GM18507 (cell line): Measurements from ENCODE around the gene LIMCH1.
"Not testable (repeated sequence)": the region's sequence is repeated elsewhere in the genome, so short reads cannot be mapped to it uniquely, and the experiment has no call there.

Source experiments
- DNase-seq: peaks from one replicate; pipeline ENCODE4 v3.0.0; 2011; ENCODE audit warnings: low read depth; ENCODE audit not compliant: insufficient read length; ENCODE audit errors: extremely low spot score
- FAIRE-seq: peaks from 2 replicates; lab custom pipeline; 2011; peaks lifted over from hg19 to GRCh38; lab: Jason Lieb, UNC

LIMCH1 gene

GRCh38 chr4:41703785-41704184 is 165.8 kb downstream of the LIMCH1 start:
- DNase-seq (no peak), FAIRE-seq (no peak)

GRCh38 chr4:41709844-41710481 is 172.0 kb downstream of the LIMCH1 start:
- FAIRE-seq (no peak), DNase-seq (no peak)

GRCh38 chr4:41711654-41712053 is 173.7 kb downstream of the LIMCH1 start:
- DNase-seq, FAIRE-seq: not testable (repeated sequence)

- FAIRE-seq (no peak), DNase-seq (no peak)
Observed at GRCh38 chr4:41712425-41712824, 174.5 kb downstream of the LIMCH1 start.

- FAIRE-seq, result no peak
- DNase-seq, result no peak
Observed at GRCh38 chr4:41713768-41714167, 175.8 kb downstream of the LIMCH1 start.

- FAIRE-seq (no peak), DNase-seq (no peak)
Observed at GRCh38 chr4:41714364-41715000, 176.5 kb downstream of the LIMCH1 start.

GRCh38 chr4:41715155-41715554 is 177.2 kb downstream of the LIMCH1 start:
- no peak for FAIRE-seq

GRCh38 chr4:41718907-41719306 is 180.9 kb downstream of the LIMCH1 start:
- DNase-seq, result no peak
- no peak for FAIRE-seq

More at GRCh38 chr4:41715155-41715554, 177.2 kb downstream of the LIMCH1 start:
- no peak for DNase-seq

- no peak for FAIRE-seq
- no peak for DNase-seq
Observed at GRCh38 chr4:41719417-41719816, 181.5 kb downstream of the LIMCH1 start.

- FAIRE-seq (no peak), DNase-seq (no peak)
Observed at GRCh38 chr4:41722181-41722580, 184.2 kb downstream of the LIMCH1 start.

GRCh38 chr4:41723286-41723685 is 185.3 kb downstream of the LIMCH1 start:
- FAIRE-seq (no peak), DNase-seq (no peak)

- DNase-seq (no peak), FAIRE-seq (no peak)
Observed at GRCh38 chr4:41725254-41725653, 187.3 kb downstream of the LIMCH1 start.

GRCh38 chr4:41727861-41728572 is 190.1 kb downstream of the LIMCH1 start:
- DNase-seq (no peak), FAIRE-seq (no peak)

GRCh38 chr4:41728573-41728913 is 190.6 kb downstream of the LIMCH1 start:
- no peak for FAIRE-seq
- no peak for DNase-seq

- FAIRE-seq (no peak), DNase-seq (no peak)
Observed at GRCh38 chr4:41731569-41732126, 193.7 kb downstream of the LIMCH1 start.

GRCh38 chr4:41734371-41734770 is 196.4 kb downstream of the LIMCH1 start:
- DNase-seq, result no peak
- FAIRE-seq, result no peak

- not testable (repeated sequence) for DNase-seq, FAIRE-seq
Observed at GRCh38 chr4:41737491-41737890, 199.5 kb downstream of the LIMCH1 start.

GRCh38 chr4:41741354-41741753 is 203.4 kb downstream of the LIMCH1 start:
- no peak for DNase-seq
- no peak for FAIRE-seq

- FAIRE-seq, result no peak
Observed at GRCh38 chr4:41744572-41745291, 206.8 kb downstream of the LIMCH1 start.

More at GRCh38 chr4:41744572-41745291, 206.8 kb downstream of the LIMCH1 start:
- DNase-seq, result no peak
